GM19372 (cell line): ENCODE data around the gene FGF3.
"Not testable (repeated sequence)": the region's sequence is repeated elsewhere in the genome, so short reads cannot be mapped to it uniquely, and the experiment has no call there.

ENCODE experiments used
- ATAC-seq: cut with Tn5 transposase; IDR thresholded peaks from one replicate; pipeline ENCODE4 v1.9.1; 2021; ENCODE audit warnings: mild to moderate bottlenecking, low read depth, moderate library complexity; ENCODE audit not compliant: unreplicated experiment

Gene FGF3

DNA sequence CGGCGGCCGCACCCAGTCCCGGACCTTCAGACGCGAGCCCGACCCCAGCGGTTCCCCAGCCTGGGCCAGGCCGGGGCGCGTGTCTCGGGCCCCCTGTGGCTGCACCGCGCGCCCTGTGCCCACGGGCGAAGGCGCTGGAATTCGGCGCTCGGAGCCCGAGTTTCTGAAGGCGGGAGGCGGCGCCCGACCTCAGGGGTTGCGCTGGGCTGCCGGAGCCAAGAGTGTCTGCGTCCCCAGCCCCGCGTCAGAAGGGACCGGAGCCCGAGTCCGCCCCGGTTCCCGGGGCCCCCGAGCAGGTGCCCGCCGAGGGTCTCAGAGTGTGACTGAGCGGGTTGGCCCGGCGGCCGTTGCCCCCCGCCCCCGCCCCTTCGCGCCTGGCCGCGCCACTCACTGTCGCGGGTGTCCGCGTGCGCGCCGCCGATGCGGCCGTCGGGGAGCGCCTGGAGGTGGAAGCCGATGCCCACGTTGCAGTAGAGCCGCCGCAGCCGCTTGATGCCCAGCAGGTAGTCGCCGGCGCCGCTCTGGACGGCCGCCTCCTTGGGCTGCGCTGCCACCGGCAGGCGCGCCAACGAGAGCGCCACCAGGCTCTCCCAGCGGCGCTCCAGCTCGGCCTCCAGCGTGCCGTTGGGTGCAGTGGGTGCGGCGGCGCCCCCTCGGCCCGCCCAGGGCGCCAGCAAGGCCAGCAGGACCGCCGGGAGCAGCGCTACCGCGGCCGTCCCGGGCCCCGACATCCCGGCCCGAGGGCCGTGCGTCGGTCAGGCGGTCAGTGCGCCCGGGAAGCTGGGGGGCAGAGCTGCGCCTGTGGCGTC, 44.7 kb downstream of the FGF3 start:
- no peak for ATAC-seq

DNA sequence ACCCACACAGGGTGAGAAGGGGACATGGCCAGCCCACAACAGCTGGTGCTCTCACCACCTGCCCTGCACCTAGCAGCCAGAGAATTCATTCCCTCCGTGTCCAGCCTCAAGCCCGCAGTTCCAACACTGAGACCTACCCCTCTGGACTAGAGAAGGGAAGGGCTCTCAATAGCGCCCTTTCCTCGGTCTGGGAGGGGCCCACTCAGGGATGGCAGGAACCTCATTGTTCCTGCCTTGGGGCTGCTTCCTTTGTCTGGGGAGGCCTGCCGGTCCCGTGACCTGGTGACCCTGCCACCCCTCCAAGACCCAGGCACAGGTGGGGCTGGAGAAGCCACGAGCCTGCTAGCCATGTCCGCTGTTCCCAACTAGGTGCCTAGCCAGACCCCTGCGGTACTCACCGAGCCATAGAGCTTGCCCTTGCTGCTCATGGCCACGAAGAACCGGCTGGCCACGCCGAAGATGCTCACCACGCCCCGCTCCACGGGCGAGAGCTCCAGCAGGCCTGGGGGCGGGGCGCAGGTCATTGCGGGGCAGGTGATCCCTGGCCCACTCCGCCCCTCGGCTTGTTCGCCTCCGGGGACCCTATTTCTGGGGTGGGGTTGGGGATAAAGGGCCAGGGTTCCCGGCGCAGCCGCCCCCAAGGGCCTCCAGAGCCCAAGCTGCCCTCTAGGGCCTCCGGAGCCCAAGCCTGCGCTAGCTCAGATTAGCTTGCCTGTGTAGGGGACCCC, 45.4 kb downstream of the FGF3 start:
- ATAC-seq, result no peak

DNA sequence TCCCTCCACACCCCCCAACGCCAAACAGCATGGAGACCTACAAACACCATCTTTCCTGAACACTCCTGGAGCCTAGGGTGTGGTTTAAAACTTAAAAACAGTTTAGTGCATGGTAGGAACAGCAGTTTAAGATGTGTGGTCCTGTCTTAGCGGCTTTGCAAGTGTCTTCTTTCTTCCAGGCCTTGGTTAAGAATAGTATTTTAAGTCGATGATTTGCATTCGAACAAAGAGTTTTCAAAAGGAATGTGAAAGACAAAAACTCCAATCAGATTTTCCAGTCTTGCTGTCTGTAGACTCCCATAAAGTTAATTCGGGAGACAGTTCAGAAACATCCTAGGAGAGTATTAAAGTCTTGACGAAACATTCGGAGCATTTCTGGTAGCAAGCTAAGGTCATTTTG, 47.8 kb downstream of the FGF3 start:
- no peak for ATAC-seq

DNA sequence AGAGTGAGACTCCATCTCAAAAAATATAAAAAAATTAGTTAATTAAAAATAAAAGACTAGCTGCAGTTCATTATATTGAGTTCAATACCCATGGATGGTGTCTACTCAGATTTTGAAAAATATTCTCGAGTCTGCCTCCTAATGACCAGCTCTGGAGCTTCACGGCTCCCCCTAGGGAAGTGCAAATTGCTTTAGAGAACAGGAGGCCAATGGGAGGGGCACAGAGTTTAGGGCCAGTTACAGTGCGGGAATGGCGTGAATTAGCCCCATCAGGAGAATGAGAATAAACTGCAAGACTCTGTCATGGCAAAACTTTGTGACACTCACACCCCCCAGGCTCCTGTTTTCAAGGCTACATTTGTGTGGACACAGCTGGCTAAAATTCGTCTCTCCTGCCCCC, 48.7 kb downstream of the FGF3 start:
- no peak for ATAC-seq

DNA sequence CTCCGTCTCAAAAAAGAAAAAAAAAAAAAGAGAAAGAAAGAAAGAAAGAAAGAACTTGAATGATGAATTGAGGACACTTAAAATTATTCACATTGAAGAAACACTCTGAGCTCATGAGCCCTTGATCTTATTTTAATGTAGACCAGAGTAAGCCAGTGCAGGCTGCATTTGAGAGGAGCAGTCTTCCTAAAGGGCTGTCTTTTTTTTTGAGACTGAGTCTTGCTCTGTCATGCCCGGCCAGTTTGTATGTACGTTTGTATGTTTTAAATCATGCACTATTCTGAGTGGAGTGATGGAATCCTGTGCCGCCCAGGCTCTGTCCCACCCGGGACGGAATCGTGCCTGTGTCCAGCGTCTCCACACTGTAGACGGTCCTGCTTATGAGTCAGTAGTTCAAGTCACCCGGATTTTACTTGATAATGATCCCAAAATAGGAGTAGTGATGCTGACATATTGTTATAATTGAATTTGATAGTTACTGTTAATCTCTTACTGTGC, 53.7 kb downstream of the FGF3 start:
- no peak for ATAC-seq

DNA sequence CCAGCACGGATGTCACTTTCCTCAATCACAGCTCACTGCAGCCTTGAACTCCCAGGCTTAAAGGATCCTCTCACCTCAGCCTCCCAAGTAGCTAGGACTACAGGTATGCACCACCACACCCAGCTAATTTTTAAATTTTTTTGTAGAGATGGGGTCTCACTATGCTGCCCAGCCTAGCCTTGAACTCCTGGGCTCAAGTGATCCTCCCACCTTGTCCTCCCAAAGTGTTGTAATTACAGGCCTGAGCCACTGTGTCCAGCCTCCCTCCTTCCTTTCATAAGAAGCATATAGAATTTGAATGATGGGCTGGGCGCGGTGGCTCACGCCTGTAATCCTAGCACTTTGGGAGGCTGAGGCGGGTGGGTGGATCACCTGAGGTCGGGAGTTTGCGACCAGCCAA, 54.3 kb downstream of the FGF3 start:
- ATAC-seq, result not testable (repeated sequence)

DNA sequence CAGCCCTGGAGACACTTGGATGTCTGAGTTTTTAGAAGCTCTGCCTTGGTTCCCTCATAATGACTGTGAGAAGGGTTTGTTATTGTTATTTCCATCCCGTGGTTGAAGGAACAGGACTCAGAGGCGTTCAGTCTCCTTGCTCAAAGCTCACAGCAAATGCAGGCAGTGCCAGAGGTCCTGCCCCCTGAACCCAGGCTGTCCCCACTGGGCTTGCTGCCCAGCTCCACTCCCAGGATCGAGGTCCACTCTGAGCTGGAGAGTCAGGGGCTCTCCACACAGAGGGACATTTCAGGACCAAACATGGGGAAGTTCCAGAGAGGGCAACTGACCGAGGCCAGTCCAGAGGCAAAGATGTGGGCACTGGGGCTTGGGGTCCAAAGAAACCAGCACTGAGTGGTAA, 58.9 kb downstream of the FGF3 start:
- no peak for ATAC-seq
